Activated T-cell treated with anti-CD3 and anti-CD28 coated beads, Interleukin-2, amount 50 U/mL, for 1 hour (primary cell): Measurements from ENCODE around the gene PXMP2.
A peak's percentile ranks its signal among the peaks of the same experiment; 100 is the strongest.

Experiments used
- DNase-seq: peaks from one replicate; pipeline ENCODE4 v3.0.0-alpha.2; 2020

PXMP2 gene

DNA sequence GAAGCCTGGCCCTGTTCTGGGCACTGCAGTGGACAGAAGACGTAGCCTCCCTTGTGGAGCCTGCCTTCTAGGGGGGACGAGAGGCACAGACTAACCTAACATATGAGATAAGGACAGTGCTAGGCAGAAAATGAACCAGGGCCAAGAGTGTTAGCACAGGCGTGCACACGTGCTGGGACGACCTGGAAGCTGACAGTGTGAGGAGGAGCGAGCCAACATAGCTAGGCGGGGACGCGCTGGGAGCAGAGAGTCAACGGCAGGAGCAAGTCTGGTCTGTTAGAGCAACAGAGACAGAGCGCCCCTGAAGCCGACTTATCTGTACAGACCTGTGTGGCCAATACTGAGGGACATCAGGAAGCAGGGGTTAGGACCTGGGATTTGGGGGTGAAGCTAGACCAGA is 8.0 kb downstream of the PXMP2 start:
- DNase-seq, result no peak

DNA sequence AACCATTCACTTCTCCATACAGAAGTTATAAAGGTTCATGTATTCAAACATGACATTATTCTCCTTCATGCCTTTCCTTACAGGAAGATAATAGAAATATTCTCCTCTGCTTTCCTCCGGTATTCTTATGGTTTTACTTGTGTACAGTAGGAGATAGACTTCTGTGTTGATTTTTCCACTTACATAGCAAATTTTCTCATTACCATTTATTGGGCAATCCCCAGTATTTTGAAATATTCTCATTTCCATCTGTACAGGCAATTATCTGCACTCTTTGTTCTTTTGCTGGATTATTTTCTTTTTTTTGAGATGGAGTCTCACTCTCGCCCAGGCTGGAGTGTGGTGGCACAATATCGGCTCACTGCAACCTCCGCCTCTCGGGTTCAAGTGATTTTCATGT is 11.0 kb downstream of the PXMP2 start:
- no peak for DNase-seq

DNA sequence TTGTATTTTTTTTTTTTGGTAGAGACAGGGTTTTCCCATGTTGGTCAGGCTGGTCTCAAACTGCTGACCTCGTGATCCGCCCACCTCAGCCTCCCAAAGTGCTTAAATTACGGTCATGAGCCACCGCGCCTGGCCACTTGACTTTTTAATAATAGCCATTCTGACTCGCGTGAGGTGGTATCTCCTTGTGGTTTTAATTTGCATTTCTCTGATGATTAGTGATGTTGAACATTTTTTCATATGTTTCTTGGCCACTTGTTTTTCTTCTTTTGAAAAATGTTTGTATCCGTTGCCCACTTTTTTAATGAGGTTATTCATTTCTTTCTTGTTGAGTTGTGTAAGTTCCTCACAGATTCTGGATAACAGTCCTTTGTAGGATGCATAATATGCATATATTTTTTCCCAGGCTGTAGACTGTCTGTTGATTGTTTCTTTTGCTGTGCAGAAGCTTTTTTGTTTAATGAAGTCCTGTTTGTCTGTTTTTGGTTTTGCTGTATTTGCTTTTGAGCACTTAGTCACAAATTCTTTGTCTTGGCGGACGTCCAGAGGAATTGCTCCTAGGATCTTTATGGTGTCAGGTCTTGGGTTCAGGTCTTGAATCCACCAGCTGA is 12.9 kb downstream of the PXMP2 start:
- DNase-seq, result no peak

DNA sequence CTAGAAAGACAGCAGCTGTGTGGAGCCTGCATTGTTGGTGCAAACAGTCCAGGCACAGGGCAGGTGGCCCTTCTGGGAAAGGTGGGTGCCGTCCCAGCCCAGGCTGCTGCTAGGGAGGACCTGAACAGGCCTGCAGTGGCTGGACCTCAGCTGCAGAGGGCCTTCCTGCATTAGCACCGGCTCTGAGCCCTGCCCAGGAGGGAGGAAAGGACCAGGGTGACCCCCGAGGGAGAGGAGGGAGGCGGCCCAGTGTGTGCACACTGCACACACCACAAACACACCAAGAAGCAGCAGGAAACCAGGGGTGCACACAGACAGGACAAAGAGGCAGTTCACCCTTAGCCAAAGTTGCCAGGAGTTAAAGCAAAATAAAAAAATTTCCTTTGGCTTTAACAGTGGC is 15.3 kb downstream of the PXMP2 start:
- DNase-seq, result no peak

DNA sequence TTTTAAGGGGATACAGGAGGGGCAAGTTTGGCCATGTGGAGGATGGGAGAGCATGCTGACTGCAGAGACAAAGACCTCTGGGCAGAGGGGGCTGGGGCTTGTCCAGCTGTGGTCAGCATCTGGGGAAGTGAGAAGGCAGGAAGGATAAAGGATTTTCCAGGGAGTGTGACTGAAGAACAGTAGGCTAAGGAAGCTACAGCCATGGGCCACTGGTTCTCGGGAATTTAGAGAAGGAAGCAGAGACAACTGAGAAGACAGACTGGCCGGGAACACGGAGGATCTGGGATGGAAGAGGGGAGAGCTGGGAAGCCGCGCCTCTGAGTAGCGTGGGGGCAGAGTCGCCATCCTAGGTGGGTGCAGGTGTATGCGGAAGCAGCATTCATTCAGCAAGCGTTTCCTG is 16.3 kb downstream of the PXMP2 start:
- no peak for DNase-seq

DNA sequence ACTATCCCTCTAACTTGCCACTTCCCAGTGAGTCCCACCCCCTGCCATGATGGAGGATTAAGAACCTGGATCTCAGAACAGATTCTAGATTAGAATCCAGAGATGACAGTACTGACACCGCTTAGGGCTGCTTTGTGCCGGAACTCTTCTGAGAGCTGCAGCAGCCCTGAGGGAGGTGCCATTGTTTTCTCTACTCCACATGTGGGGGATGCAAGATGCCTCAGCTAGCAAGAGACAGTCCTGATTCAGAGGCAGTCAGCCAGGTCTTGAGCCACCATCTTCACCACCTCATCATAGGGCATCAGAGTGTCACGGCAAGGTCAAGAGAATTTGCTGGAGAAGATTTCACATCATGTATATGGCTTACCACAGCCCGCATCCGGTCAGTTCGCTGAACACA is 19.9 kb downstream of the PXMP2 start:
- DNase-seq, result no peak

DNA sequence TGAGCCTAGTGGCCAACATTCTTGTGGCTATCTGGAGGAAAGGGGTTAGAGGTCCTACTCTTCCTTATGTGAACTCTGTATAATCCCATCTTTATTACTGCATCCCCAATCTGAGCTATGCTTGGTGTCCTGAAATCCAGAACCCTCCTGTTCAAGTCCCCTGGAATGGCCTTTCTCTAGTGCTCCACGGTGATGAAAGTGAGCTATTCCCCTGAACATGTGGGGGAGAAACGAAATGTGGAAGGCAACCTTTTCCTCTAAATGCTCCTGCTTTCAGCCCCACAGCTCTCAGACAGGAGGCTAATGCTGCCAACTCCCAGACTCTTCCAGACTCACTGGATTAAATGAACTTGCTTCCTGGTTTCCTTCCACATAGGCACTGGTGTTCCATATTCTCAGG is 20.8 kb downstream of the PXMP2 start:
- no peak for DNase-seq

DNA sequence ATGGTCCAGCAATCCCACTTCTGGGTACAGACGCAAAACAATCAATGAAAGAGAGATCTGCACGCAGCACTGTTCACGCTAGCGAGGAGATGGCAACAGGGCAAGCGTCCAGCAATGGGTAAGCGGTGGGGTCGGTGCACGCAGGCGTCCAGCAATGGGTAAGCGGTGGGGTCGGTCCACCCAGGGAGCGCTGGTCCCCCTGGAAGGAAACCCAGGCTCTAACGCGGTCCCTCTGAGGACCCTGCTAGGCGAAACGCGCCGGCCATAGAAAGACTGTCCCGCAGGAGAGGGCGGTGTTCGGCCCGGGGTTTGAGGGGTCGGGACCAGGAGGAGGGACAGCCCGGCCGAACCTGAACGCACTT is 22.6 kb downstream of the PXMP2 start:
- DNase-seq, result no peak

DNA sequence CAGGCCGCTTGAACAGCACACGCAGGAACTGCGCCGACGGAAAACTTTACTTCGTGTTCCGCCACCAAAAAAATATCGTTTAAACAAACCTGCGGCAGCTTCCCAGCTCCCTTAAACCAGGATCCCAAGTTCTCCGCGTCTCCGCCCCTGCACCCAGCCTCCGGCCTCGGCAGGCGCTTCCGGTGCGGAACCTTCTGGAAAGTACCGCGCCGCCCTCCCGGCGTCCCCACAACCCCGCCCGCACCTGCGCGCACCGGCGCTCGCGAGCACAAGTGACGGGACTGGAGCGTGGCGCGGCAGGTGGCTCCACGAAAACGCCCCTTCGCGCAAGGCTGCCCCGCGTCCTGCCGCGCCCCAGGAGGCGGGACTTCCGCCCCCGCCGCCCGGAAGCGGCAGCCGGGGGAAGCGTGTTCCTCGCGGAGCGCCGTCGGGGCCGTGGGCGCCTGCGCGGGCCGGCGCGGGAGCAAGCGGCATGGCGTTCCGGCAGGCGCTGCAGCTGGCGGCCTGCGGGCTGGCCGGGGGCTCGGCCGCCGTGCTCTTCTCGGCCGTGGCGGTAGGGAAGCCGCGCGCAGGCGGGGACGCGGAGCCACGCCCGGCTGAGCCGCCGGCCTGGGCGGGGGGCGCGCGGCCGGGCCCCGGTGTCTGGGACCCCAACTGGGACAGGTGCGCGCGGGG is 23.2 kb downstream of the PXMP2 start, which contains the start of gene PGAM5:
Gene PGAM5, plus strand, starts transcription at position 438 of the 675 bp plus-strand sequence. Its CDS starts 35 bp downstream, at position 473.
- peak; percentile 93 for DNase-seq

DNA sequence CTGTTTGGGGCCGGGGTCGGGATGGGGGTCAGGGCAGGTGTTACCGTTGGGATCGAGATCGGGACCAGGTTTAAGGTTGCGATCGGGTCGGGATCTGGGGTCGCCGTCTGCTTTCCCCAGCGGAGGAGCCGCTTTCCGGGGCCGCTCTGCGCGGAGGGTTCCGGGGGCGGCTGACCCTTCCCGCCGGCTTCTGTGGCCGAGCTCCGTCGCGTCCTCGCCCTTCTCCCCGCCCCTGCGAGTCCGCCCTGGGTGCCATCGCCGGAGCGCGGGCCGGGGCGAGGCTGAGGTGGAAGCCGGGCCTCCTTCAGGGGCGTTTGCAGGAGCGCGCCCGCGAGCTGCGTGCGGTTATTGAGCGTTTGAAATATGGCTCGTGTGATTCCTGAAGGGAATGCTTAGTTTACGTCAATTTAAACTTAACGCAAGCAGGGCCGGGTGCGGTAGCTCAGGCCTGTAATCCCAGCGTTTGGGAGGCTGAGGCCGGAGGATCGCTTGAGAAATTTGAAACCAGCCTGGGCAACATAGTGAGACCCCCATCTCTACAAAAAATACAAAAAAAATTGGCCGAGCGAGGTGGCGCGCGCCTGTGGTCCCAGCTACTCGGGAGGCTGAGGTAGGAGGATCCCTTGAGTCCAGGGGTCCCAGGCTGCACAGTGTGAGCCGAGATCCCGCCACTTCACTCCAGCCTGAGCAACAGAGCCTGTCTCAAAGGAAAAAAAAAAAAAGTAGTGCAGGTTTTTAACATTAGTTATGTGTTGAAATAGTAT is 23.9 kb downstream of the PXMP2 start:
- DNase-seq, result no peak

DNA sequence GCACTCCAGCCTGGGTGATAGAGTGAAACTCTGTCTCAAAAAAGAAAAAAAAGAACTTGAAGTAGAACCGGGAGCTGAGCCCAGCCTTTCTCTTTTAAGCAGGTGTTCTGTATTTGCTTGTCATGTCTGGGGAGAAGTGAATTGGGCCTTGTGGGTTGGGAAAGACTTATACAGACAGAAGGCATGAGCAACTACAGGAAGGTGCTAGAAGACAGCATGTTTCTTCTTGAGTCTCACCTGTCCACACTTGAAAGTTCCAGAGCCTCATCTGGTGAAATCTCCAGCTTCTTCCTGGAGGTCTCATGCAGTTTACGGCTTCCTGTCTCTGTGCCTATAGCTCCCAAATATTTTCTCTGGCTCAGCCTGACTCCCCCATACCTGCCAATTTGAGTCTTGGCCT is 25.7 kb downstream of the PXMP2 start:
- no peak for DNase-seq

DNA sequence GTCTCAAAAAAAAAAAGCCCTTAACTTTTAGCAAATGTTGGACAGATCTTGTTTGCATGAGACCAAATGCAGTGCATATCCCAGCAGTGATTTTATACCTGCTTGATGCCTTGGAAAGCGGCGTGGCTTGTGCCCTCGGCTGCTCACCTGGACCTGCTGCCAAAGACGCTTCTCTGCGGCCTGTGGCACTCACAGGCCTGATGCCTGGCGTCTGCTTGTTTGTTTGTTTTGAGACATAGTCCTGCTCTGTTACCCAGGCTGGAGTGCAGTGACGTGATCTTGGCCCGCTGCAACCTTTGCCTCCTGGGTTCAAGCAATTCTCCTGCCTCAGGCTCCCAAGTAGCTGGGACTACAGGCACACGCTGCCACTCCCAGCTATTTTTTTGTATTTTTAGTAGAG is 28.5 kb downstream of the PXMP2 start:
- DNase-seq, result no peak

DNA sequence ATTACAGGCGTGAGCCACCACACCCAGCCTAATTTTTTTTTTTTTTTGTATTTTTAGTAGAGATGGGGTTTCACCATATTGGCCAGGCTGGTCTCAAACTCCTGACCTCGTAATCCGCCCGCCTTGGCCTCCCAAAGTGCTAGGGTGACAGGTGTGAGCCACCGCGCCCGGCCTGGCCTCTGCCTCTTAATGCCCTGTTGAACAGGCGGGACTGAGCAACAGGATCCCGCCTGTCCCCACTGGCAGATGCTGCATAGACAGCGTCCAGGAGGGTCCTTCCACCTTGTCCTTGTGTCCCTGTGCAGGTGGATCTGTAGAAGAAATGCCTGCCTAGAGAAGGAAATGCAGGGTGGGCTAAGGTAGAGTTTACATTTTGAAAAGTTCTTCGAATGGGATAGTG is 29.0 kb downstream of the PXMP2 start:
- DNase-seq, result no peak

DNA sequence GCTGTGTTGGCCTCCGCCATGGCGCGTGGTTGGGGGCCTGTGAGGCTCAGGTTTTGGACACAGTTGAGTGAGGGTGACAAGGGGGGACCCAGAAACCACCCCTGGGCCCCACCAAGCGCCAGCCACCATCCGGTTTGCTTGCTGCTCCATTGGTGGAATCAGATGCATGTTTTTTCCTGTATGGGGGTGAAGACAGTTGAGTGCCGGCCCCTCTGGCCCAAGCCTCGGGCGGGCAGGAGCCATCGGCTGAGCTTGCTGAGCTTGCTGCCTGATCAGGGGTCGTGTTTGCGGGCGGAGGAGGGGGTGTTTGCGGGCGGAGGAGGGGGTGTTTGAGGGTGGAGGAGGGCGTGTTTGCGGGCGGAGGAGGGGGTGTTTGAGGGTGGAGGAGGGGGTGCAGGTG is 29.6 kb downstream of the PXMP2 start:
- no peak for DNase-seq

DNA sequence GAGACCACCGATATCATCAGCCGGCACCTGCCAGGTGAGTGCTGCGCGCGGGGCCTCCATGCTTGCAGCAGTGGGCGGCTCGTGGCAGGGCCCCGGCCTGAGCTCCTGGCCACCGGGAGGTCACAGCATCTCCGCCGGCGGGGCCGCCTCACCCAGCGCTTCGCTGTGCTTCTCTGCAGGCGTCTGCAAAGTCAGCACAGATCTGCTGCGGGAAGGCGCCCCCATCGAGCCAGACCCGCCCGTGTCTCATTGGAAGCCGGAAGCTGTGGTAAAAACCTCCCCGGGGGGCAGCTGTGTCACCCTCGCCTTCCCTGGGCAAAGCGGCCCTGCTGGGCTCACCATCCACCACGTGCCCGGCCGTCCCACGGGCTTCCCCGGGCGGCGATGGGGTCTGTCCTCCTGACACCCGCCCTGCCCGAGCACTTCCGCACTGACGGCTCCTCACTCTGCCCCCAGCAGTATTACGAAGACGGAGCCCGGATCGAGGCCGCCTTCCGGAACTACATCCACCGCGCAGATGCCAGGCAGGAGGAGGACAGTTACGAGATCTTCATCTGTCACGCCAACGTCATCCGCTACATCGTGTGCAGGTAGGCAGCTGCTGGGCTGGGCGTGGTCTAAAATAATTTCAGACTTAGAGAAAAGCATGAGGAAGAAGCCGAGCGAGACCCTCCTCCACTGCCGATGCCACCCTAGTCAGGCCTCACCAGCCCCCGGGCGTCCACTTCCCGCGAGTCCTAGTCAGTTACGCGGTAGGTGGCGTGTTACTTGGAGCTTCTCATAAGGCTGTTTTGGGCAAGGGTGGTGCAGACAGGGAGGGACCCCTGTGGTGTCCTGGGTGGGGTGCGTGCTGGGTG is 30.4 kb downstream of the PXMP2 start:
- no peak for DNase-seq

DNA sequence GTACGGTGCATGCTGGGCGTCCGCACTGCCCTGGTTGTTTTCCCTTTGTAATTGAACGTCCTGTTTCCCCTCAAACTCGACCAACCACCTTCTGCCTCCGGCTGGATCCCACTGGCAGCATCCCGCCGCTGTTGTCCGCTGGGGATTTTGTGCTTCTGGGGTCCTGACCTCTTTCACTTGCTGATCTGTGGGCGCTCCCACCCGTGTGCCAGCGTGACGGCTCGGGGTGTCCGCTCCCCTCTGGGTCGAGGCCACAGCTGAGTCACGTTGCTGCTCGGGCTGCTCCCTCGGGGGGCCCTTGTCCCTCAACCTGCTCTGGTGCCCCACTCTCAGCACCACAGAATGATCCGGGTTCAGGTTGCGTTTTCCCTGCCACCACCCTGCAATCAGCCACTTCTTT is 31.3 kb downstream of the PXMP2 start:
- no peak for DNase-seq

DNA sequence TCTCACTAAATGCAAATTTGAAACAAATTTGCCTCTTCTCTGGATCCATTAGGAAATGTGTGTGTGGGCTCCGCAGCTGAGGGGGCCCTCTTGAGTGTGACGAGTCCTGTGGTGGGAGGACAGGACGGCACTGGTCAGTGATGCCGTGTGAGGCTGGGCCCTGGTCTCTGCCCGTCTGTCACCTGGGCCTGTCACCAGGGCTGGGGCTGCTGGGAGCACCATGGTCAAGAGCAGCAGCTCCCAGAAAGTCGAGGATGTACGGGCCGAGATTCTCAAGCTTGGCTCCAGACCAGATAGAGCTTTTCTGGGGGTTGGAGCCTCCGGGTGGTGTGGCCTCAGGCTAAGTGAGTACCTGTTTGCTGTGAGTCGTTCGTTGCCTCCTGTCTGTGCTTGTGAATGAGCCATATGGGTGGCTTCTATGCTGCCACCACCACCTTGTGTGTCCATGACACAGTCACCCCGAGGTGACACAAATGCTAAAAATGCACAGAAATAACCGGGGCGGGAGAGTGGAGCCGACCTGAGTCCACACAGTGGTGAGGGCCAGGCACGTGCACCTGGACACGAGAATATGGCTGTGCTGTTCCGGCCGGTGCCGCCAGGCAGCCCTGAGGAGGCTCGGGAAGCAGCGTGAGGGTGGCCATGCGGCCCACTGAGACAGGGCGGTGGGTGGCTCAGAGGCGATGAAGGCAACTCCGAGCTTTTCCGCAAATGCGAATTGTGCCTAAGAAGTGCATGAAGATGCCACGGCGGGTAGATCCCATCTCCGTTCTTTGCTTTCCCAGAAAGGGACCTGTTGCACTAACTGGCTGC is 32.0 kb downstream of the PXMP2 start:
- DNase-seq, result no peak

DNA sequence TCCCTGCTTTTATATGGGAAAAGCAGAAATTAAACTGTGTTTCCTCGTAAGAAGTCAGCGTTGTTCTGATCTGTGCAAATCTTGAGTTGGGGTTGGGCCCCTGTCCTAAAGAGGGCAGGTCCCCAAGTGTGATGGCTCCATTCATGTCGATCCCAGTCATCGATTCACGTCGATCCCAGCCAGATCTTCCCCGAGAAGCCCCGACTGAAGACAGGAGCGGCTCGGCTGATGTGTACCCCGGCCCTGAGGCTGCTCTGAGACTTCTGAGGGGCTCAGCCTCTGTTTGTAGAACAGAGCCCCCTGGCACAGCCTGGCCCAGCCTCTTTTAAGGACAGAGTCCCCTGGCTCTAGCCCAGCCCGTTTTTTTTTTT is 32.6 kb downstream of the PXMP2 start:
- DNase-seq, result no peak

DNA sequence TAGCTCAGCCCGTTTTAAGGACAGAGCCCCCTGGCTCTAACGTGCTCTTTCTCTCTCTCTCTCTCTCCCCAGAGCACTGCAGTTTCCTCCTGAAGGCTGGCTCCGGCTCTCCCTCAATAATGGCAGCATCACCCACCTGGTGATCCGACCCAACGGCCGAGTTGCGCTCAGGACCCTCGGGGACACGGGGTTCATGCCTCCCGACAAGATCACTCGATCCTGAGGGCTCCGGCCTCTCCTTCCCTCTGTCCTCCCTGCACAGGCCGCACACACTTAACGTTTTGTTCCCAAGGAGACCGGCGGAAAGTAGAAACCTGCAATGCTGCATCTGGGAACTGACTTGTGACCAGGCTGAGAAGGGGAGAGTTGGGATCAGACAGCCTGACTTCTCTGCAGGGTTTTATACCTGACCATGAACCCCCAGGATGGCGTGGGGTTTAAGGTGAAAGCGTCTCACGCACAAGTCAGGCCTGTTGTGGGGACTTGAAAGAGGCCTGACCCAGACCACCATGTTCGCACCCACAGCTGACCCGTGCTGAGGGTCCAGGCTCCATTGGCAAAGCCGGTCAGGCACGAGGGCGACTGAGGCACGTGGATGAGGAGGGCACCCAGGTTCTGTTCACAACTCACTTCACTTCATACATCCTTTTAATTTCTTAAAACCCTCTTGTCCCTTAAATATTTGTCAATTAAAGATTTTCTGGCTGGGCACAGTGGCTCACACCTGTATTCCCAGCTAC is 33.4 kb downstream of the PXMP2 start:
- DNase-seq, result no peak

DNA sequence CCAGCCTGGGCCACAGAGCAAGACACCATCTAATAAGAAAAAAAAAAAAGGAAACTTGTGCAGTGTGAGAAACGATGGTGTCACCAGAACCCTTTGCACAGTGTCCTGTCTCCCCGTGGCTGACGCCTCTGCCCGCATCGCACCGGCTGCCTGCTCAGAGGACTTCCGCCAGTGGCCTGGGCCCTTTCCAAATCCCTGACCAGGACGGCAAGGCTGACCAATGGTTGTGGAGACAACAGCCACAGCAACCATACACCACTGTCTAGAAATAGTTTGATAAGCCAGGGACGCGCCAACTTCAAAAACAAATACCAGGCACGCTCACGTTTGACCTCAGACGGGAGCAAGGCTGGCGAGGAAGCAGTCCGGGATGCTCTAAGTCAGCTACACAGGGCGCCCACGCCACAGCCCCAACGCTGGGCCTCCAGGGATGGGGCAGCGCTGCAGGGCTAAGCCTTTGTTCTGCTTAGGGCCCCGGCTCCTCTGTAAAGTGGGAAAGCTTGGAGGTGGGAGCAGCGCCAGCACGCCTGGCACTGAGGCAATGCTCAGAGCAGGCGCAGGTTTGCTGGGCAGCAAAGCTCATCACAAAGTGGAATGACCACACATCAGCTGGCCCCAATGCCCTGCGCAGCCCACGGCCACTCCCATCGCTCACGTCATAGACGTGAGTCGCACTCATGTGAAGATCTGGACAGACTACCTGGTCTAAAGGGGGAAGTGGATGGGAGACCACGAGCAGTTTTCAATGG is 35.8 kb downstream of the PXMP2 start:
- DNase-seq, result no peak

DNA sequence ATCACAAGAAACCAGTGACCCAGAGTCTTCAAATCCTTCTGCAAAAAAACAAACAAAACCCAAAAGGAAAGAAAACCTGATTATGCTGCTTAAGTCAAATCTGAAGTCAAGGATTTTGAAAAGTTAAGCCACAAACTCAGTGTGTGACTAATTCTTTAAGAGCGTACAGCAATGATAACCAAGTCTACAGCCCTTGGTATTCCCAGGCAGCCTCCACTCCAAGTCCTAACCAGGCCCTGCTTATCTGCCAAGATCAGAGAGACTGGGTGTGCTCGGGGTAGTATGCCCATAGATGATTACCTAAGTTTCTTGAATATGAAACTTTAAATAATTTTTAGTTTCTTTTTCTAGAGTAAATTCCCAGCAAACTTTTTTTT is 36.4 kb downstream of the PXMP2 start:
- DNase-seq, result no peak
